Right lobe of liver (tissue), 4 donors: ENCODE data around the gene RAD1.

ENCODE experiments used
- CTCF ChIP-seq, 4 donors: fragments of 200-600 bp in 3 of 4; fragments of 450-650 bp in 1 of 4; IDR thresholded peaks; one replicate each; pipeline versions ENCODE4 v1.5.1 to v1.8.0; 2016 to 2022; ENCODE audit warnings: antibody characterized with exemption in 4 of 4, mild to moderate bottlenecking in 2 of 4
- POLR2A ChIP-seq: fragments of 450-650 bp; IDR thresholded peaks from one replicate; pipeline ENCODE4 v1.6.1; 2017; ENCODE audit warnings: antibody characterized with exemption, mild to moderate bottlenecking
- donor health status: DM: no; HTN: no; CAD: no.
- donor health status: DM: no; HTN: no; CAD: no.
- donor health status: DM: no; HTN: yes; CAD: no.

GRCh38 chr5:34868791-34869190, 46.5 kb downstream of the RAD1 start:
- no peak for TF ChIP-seq CTCF (IDR thresholded peaks at IDR 0.05)
- no peak for TF ChIP-seq POLR2A
